Measurements from ENCODE around the gene MAP2K2. TPM values are rescaled to one million over a fixed set of nuclear protein-coding genes. Genes with fewer than 3 reads are reported as not detected.
A peak's percentile ranks its signal among the peaks of the same experiment; 100 is the strongest.

The MAP2K2 gene
- total and polyA plus RNA-seq, 12 donors, result 81.5 to 369 (median 145) TPM

GRCh38 chr19:4087787-4088679 lies 35.9 kb downstream of the MAP2K2 start:
- Histone ChIP-seq H3K27ac (no peak overlapping the region), H3K9me3 (replicated peaks in 1 of 3) (no peaks in the 10 kb centered on the region), H3K36me3 (replicated peaks in 1 of 2) (peaks cover 0 to 16% of the 10 kb centered on the region in 2 donors), H3K27me3 (no peaks in the 10 kb centered on the region), H3K4me1 (replicated peaks in 1 of 2) (no peaks in the 10 kb centered on the region), H3K4me3 (no peak overlapping the region)
- no peak for DNase-seq
- intact Hi-C loops (cut with DNase I), result no loop called here
- TF ChIP-seq CTCF (IDR thresholded peaks at IDR 0.05), result no peak
- 75 to 82% (median 80%) methylated on average over 23 to 31 of the region's 31 CpGs for WGBS, 4 donors

DNA sequence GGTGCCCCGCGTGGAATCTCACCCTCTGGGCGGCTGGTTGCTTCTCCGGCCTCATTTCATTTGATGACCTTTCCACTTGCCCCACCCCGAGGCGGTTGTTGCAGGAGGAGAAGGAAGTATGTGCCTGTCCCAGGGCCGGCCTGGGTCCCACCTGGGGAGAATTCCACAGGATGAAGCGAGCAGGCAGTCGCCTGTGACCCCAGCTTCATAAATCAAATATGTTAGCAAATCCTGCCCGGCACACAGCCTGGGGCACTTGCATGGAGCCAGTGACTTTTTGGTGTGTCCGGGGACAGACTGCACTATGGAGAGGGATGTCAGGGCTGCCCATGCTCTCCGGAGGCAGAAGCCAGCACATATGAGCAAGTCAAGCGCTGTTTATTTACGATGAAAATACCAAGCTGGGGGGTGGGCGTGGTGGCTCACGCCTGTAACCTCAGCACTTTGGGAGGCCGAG lies 37.5 kb downstream of the MAP2K2 start:
- Histone ChIP-seq H3K4me3 (no peak overlapping the region), H3K9me3 (replicated peaks in 1 of 3) (no peaks in the 10 kb centered on the region), H3K4me1 (replicated peaks in 1 of 2) (no peaks in the 10 kb centered on the region), H3K27me3 (no peaks in the 10 kb centered on the region), H3K36me3 (replicated peaks in 1 of 2) (peaks cover 0 to 16% of the 10 kb centered on the region in 2 donors), H3K27ac (no peak overlapping the region)
- TF ChIP-seq CTCF (IDR thresholded peaks at IDR 0.05), result no peak
- no peak for TF ChIP-seq POLR2A (IDR thresholded peaks at IDR 0.05)
- 34 to 46% (median 40%) methylated on average over 5 to 17 of the region's 17 CpGs for WGBS, 4 donors
- no peak for DNase-seq
- intact Hi-C loops (cut with DNase I), result no loop called here

DNA sequence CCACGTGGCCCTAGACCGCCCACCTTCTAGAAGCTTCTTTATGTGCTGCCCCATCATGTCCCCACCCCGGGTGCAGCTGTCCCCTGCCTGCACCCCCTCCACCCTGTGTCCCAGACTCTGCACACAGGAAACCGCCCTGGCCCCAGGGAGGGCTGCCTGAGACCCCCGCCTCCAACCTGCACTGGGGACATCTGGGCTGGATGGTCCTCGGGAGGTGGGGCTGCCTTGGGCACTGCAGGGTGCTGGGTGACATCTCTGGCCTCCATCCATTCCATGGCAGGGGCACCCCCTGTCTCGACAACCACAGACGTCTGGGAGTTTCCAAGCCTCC lies 39.4 kb downstream of the MAP2K2 start:
- Histone ChIP-seq H3K4me1 (replicated peaks in 1 of 2) (no peaks in the 10 kb centered on the region), H3K36me3 (replicated peaks in 1 of 2) (peaks cover 0 to 1% of the 10 kb centered on the region in 2 donors), H3K27me3 (no peaks in the 10 kb centered on the region), H3K27ac (no peak overlapping the region), H3K9me3 (replicated peaks in 1 of 3) (no peaks in the 10 kb centered on the region), H3K4me3 (no peak overlapping the region)
- WGBS, 4 donors, result 54 to 69% (median 63%) methylated on average over 6 to 8 of the region's 8 CpGs
- no peak for TF ChIP-seq POLR2A (IDR thresholded peaks at IDR 0.05)
- intact Hi-C loops (cut with DNase I), result no loop called here
- no peak for DNase-seq

DNA sequence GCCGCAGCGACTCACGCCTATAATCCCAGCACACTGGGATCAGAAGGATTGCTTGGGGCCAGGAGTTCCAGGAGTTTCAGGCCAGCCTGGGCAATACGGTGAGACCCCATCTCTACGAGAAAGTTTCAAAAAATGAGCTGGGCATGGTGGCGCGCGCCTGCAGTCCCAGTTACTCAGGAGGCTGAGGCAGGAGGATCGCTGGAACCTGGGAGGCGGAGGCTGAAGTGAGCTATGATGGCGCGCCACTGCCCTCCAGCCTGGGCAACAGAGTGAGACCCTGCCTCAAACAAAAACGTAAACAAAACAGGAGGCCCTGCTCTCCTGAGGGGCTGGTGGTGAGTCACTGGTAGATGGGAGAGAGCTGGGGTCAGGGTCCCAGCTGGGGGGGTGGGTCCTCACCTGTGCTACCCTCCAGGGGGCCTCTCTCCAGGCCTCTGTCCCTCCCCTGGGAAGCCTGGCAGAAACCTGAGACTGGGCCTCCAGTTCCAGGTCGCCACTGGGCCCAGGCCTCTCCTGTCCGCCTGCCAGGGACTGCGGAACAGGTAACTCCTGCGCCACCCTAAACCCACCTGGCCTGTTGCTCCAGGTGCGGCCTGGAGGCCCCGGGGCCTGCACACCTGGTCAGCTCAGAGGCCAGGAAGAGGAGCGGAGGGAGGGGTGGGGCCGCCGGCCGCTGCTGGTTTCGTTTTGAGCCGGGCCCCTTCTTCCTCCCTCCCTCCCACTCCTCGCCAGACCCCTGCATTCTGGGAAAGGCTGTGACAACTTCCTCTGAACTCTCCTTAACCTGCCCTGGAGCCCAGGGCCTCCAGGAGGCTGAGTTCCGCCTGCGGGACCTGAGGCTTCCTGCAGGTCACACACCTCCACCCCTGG lies 40.0 kb downstream of the MAP2K2 start:
- 60 to 80% (median 67%) methylated on average over 19 to 28 of the region's 28 CpGs for WGBS, 4 donors
- Histone ChIP-seq H3K9me3 (replicated peaks in 1 of 3) (no peaks in the 10 kb centered on the region), H3K36me3 (replicated peaks in 1 of 2) (no peaks in the 10 kb centered on the region), H3K27me3 (no peaks in the 10 kb centered on the region), H3K4me3 (peak overlapping the region in 1 of 4 donors; percentile 26), H3K4me1 (replicated peaks in 1 of 2) (no peaks in the 10 kb centered on the region), H3K27ac (peak overlapping the region in 1 of 5 donors; percentile 66)
- intact Hi-C loops (cut with DNase I), result no loop called here
- DNase-seq, result peak in 1 of 7 donors; percentile 60
- no peak for TF ChIP-seq POLR2A (IDR thresholded peaks at IDR 0.05)

DNA sequence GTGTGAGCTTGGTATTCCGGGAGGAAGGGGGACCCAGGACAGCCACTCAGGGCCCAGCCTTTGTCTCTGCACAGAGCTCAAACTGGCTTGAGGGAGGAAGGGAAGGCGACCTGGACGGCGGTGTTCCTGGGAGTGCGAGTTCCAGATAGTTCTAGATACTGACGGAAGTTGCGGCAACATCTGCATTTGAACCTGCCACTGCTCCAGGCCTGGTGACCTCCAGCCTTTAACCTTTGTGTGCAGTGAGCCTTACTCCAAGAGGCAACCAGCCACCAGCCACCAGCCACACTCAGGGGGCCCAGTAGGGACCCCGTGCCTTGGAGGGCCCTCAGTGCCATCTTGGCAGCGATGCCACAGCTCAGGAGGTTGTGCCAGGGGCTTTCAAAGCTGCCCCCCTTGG lies 41.8 kb downstream of the MAP2K2 start:
- intact Hi-C loops (cut with DNase I), result no loop called here
- no peaks in the 10 kb centered on the region for H3K36me3 ChIP-seq (replicated peaks in 1 of 2)
- H3K9me3 ChIP-seq (replicated peaks in 1 of 3), result no peaks in the 10 kb centered on the region
- TF ChIP-seq CTCF (IDR thresholded peaks at IDR 0.05) (no peak), POLR2A (IDR thresholded peaks at IDR 0.05) (no peak)
- H3K27me3 ChIP-seq, result no peaks in the 10 kb centered on the region
- peaks cover 0 to 5% of the 10 kb centered on the region in 2 donors for H3K4me1 ChIP-seq (replicated peaks in 1 of 2)
- WGBS, 4 donors, result 77 to 90% (median 82%) methylated on average over 4 to 9 of the region's 9 CpGs
- no peak for DNase-seq
- no peak overlapping the region for H3K27ac ChIP-seq
- H3K4me3 ChIP-seq, result no peak overlapping the region

Data from adrenal gland (tissue), 12 donors.